Measurements from ENCODE around the gene TMEM220.
"Not testable (repeated sequence)": the region's sequence is repeated elsewhere in the genome, so short reads cannot be mapped to it uniquely, and the experiment has no call there.

TMEM220 gene

DNA sequence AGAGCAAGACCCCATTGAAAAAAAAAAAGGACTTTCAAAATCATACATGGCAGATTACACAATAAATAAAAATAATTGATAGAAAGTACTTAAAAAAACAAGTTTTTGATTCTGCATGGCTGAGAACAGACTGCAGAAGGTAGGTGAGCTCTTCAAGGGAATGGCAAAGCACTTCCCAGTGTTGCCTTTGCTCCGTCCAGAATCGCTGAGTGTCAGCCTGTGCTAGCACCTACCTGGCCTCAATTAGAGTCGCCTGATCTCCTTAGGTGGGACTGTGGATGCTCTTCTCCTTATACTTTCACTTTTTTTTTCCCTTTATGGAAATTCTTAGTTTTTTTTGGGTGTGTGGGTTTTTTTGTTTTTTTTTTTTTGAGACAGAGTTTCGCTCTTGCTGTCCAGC lies 6.0 kb upstream of the TMEM220 start:
- no peak for DNase-seq
- in situ Hi-C loops (cut with HindIII; ENCODE audit: low pct_ligation_motif_present, low pct_unique_long_range_greater_than_20kb, low sequenced_read_pairs), result no loop called here

DNA sequence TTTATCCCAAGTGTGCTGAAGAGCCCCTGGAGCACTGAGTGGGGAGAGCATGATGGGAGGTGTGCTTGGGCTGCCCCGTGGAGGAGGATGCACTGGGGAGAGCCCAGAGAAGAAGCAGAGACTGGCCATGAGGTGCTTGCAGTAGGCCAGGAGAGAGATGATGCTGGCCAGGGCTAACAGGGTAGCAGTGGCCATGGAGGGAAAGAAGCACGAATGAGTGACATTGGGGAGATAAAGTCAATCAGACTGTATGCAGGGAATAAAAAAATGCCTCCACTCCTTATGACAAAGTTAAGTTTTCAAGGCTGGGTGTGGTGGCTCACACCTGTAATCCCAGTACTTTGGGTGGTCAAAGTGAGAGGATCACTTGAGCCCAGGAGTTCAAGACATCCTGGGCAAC lies 5.4 kb upstream of the TMEM220 start:
- in situ Hi-C loops (cut with HindIII; ENCODE audit: low pct_ligation_motif_present, low pct_unique_long_range_greater_than_20kb, low sequenced_read_pairs), result no loop called here

DNA sequence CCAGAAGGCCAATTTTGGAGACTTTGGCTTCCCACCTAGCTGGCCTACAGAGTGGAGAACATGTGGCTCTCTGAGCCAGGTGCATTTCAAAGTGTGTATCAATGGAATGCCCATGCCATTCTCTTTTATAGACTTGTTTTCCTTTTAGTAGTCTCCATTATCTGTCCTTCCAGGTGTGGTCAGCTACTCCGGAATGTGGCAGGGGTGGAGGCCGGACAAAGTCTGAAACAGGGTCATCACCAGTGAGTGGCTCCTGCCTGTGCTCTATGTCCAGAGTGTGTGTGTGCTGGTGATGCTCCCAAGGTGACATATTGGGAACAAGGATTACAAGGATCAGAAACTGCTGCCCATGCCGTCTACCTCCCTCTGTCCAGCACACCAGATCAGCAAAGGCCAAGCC lies 3.8 kb upstream of the TMEM220 start:
- DNase-seq, result no peak
- in situ Hi-C loops (cut with HindIII; ENCODE audit: low pct_ligation_motif_present, low pct_unique_long_range_greater_than_20kb, low sequenced_read_pairs), result no loop called here

More for the DNA sequence above, 5.4 kb upstream of the TMEM220 start:
- DNase-seq, result no peak

DNA sequence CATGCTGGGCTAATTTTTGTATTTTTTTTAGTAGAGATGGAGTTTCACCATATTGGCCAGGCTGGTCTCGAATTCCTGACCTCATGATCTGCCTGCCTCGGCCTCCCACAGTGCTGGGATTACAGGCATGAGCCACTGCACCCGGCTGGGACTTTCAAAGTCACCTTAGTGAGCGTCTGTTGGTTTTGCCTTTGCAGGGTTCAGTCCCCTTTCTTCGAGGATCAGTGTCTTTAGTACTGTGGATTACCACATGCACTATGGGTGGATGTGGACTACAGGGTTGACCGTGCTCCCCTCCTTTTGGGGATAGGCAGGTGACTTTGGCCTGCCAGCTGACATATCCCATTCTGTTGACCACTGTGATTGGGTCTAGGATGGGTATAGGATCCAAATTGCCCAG lies 2.3 kb upstream of the TMEM220 start:
- in situ Hi-C loops (cut with HindIII; ENCODE audit: low pct_ligation_motif_present, low pct_unique_long_range_greater_than_20kb, low sequenced_read_pairs); DNase-seq: not testable (repeated sequence)

DNA sequence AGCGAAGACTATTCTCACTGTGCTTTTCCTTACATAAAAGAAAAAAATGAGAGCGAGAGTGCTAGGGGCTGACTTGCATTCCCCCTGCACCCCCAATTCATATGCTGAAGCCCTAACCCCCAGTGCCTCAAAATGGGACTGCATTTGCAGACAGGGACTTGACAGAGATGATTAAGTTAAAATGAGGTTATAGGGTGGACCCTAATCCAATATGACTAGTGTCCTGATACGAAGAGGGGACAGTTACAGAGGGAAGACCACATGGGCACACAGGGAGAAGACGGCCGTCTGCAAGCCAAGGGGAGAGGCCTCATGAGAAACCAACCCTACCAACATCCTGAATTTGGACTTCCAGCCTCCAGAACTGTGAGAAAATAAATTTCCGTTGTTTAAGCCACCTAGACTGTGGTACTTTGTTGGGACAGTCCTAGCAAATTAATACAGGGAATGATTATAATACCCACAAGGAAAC lies 1.6 kb upstream of the TMEM220 start:
- DNase-seq, result no peak
- in situ Hi-C loops (cut with HindIII; ENCODE audit: low pct_ligation_motif_present, low pct_unique_long_range_greater_than_20kb, low sequenced_read_pairs), result no loop called here

DNA sequence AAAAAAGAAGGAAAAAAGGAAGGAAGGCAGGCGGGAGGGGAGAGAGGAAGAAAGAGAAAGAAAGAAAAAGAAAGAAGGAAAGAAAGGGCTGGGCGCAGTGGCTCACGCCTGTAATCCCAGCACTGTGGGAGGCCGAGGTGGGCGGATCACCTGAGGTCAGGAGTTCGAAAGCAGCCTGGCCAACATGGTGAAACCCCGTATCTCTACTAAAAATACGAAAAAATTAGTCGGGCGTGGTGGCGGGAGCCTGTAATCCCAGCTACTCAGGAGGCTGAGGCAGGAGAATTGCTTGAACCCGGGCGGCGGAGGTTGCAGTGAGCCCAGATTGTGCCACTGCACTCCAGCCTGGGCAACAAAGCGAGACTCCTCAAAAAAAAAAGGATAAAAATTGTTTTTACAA lies 424 bp upstream of the TMEM220 start:
- in situ Hi-C loops (cut with HindIII; ENCODE audit: low pct_ligation_motif_present, low pct_unique_long_range_greater_than_20kb, low sequenced_read_pairs); DNase-seq: not testable (repeated sequence)

DNA sequence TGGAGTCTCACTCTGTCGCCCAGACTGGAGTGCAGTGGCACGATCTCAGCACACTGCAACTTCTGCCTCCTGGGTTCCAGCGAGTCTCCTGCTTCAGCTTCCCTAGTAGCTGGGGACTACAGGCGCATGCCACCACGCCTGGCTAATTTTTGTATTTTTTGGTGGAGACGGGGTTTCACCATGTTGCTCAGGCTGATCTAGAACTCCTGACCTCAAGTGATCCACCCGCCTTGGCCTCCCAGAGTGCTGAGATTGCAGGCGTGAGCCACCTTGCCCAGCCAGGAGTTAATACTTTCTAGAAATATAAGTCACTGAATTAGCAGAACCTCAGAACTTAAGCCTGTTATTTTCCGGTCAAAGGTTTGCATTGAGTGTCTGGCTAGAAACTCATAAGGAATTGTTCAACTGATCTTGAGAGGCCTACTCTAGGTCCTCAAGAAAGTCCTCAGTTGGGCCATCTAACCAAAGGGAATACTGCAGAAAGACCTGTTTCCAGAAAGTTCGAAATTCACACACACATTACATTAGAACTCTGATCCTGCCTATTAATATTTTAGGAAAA lies 1.4 kb downstream of the TMEM220 start:
- no peak for DNase-seq
- in situ Hi-C loops (cut with HindIII; ENCODE audit: low pct_ligation_motif_present, low pct_unique_long_range_greater_than_20kb, low sequenced_read_pairs), result no loop called here

DNA sequence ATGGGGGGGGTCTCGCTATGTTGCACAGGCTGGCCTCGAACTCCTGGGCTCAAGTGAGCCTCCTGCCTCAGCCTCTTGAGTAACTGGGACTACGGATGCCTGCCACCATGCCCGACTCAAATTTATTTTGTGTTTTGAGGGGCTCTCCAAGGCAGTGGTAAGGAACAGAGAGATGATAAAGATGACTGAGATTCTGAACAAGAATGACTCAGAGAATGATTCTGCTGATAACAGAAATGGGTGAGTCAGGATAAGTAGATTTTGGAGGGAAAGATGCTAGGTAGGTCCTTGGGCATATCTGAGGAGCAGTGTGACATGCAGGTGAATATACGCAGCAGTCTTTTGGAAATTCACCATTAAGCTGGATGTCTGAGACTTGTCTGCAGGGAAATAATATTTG lies 2.6 kb downstream of the TMEM220 start:
- in situ Hi-C loops (cut with HindIII; ENCODE audit: low pct_ligation_motif_present, low pct_unique_long_range_greater_than_20kb, low sequenced_read_pairs), result no loop called here
- DNase-seq, result no peak

DNA sequence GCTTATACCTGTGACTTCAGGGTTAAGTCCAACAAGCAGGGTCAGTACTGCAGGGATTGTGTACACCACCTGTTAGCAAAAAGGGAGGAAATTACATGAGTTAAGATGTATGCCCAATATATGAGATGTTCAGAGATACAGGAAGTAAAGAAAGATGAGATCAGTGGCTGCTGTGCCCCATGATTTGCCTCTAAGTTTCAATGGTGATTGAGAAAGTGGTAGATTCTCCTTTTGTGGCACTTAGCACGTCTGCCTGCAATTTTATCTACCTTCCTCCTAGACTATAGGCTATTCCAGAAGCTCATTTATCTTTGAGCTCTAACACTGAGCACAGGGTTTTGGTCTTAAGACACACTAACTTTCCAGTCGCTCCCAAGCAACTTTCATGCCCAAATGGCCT lies 3.6 kb downstream of the TMEM220 start:
- no peak for DNase-seq
- in situ Hi-C loops (cut with HindIII; ENCODE audit: low pct_ligation_motif_present, low pct_unique_long_range_greater_than_20kb, low sequenced_read_pairs), result no loop called here

DNA sequence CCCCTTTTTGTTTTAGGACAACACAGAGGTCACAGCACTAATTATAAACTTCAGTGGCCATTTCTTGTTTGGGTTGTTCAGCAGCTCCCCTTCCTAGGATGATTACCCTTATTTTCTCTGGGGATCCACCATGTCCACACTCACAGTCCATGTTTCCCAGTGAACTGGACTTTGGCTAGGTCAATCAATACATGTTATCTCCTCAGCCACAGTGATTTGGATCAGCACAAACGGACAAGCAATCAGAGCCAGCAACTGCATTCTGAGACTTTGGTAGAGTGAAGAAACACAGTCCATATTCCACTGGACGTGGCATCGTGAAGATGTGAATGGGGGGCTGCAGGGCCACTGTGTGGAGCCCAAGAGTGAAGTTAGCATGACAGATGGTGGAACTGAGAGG lies 4.6 kb downstream of the TMEM220 start:
- in situ Hi-C loops (cut with HindIII; ENCODE audit: low pct_ligation_motif_present, low pct_unique_long_range_greater_than_20kb, low sequenced_read_pairs), result no loop called here
- no peak for DNase-seq

DNA sequence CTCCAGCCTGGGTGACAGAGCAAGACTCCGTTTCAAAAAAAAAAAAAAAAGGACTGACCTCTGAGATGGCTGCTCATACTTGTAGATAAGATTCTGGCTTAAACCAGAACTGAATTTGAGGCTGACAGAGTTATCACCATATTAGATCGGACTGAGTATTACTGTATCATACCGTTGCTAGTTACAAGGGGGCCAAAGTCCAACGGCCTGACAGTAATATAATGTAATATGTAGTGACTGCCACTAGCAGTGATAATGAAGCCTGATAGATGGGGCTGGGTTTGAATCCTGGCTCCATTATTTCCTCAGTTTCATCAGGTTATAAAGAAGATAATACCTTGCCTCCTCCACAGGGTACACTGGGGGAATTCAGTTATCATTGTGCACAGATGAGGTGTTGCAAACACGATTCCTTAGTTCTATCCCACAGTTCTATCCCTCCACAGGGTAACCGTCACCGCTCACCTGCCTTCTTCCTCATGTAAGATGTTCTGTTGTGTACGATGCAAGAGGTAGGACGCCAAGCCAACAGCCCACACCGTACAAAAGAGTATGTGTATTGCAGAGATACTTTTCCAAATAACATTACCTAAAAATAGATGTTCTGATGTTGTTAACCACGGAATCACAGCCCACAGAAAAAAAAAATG lies 5.2 kb downstream of the TMEM220 start:
- DNase-seq, result no peak
- in situ Hi-C loops (cut with HindIII; ENCODE audit: low pct_ligation_motif_present, low pct_unique_long_range_greater_than_20kb, low sequenced_read_pairs), result no loop called here

DNA sequence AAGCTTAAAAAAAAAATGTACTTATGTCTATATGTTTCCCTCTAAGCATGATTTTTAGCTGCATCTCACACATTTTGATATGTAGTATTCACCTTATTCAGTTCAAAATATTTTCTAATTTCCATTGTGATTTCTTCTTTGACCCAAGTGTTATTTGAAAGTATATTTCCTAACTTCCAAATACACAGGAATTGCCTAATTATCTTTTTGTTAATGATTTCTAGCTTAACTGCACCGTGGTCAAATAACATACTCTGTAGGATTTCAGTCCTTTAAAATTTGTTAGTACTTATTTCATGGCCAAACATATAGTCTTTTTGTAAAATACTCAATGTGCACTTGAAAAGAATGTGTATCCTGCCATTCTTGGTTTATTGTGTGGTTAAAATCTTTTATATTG lies 11.3 kb downstream of the TMEM220 start:
- in situ Hi-C loops (cut with HindIII; ENCODE audit: low pct_ligation_motif_present, low pct_unique_long_range_greater_than_20kb, low sequenced_read_pairs), result no loop called here
- no peak for DNase-seq

DNA sequence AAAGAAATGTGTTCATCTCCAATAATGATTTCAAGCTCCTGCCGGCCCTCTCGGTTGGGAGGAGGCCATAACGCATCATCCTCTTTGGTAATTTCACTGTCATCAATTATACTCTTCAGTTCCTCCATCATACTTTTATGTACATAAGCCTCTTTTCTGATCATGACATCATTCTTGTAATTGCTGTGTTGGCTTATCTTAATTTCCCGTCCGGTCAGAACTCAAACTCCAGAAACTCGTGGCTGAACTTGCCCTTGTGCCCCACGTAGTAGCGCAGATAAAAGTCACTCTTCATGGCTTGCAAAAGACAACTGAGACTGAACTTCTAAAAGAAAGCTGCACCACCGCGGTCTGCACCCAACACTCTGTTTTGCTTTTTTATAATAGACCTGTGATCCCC lies 13.6 kb downstream of the TMEM220 start:
- DNase-seq, result no peak
- in situ Hi-C loops (cut with HindIII; ENCODE audit: low pct_ligation_motif_present, low pct_unique_long_range_greater_than_20kb, low sequenced_read_pairs), result no loop called here

DNA sequence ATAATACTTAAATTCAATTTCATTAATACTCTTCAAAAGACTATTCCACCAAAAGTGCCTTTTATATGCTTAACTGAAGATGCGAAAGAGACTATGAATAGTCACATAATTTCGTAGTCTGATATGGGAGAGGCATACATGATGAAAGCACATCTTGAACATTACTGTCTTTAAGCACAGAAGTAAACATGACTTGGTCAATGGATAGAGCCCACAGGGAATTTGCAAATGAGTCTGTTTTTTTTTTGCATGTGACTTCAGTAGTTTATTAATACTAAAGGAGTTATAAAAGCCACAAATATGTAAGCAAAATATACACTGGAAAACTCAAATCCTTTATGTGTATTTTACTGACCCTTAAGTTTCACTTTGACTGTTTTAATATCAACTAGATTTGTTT lies 16.5 kb downstream of the TMEM220 start:
- no peak for DNase-seq
- in situ Hi-C loops (cut with HindIII; ENCODE audit: low pct_ligation_motif_present, low pct_unique_long_range_greater_than_20kb, low sequenced_read_pairs), result no loop called here

DNA sequence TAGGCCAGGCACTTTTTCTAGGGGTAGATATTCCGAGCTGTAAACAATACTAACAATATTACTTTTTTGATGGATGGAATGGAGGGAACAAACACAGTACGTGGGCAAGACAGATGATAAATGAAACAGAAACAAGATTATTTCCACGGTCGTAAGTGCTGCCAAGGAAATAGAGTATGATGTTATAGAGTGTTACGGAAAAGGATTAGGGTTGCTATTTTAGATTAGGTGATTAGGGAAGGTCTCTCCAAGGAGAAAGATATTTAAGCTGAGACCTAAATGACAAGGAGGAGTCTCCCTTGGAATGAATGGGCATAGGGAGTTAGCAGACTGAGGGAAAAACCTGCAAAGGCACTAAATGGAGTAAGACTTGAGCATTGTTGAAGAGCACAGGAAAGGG lies 24.1 kb downstream of the TMEM220 start:
- DNase-seq, result no peak
- in situ Hi-C loops (cut with HindIII; ENCODE audit: low pct_ligation_motif_present, low pct_unique_long_range_greater_than_20kb, low sequenced_read_pairs), result no loop called here

DNA sequence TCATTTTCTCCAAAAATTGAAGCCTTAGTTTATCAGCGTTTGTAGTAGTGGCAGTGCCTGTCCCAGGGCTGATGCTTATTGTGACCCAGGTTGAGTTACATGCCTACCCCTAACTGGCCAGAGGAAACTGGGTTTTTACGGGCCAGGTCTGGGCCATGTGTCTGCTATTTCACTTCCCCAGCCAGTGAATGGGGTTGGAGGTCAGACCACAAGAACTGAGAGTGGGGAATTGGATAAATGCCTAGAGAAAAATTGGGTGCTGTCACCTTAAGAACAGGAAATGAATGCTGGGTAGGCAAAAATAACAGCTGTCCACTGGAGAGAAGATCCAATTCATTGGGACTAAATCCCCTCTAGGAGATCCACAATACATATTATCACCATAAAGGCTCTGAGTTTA lies 27.2 kb downstream of the TMEM220 start:
- in situ Hi-C loops (cut with HindIII; ENCODE audit: low pct_ligation_motif_present, low pct_unique_long_range_greater_than_20kb, low sequenced_read_pairs), result no loop called here
- DNase-seq, result peak; percentile 6

DNA sequence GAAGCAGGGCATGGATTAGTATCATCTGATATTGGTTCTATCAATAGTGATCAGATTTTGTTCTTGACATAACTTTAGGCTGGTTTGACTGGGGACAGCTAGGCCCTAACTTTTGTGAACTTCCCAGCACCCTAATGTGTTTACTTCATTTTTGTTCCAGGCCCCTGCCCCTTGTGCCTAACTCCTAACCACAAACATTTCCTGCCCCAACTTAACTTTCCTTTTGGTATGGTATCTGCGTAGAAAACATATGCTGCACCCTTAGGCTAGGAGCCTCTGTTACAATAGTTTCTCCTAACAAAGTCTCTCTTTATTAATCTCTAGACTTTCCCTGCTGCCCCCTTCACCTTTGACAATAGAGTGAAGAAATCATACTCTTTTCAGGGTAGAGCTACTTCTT lies 30.0 kb downstream of the TMEM220 start:
- DNase-seq, result no peak
- in situ Hi-C loops (cut with HindIII; ENCODE audit: low pct_ligation_motif_present, low pct_unique_long_range_greater_than_20kb, low sequenced_read_pairs), result no loop called here

DNA sequence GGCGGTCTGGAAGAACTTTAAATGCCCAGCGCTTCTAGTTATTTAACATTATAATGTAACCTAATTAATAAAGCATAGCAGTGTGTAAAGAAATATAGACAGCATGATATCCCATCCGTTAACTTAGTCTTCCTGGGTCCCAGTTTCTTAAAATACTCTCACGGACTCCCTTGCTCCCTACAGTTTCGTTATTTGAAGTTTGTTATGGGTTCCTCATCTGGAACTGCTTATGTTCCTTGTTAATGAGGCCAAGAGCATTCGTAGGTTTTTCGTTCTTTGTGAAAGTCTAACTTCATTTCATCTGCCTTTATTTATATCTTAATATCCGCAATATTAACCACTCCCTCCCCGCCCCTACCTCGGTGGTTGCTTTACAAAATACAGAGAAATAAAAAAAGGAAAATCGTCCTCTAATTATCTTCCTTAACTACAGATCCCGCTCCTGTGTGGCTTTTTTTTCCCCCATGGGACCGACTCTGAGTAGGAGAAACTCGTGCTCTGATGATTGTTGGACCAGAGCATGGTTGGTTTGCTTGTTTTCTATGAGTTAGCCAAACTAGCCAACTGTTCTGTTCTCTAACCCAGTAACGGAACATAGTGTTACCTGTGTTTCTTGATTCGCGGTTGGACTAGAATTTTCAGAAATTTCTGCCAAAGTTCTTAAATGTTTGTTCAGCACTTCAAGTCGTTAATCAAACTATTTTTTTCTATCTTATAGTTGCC lies 31.6 kb downstream of the TMEM220 start:
- DNase-seq, result peak; percentile 19
- in situ Hi-C loops (cut with HindIII; ENCODE audit: low pct_ligation_motif_present, low pct_unique_long_range_greater_than_20kb, low sequenced_read_pairs), result no loop called here

DNA sequence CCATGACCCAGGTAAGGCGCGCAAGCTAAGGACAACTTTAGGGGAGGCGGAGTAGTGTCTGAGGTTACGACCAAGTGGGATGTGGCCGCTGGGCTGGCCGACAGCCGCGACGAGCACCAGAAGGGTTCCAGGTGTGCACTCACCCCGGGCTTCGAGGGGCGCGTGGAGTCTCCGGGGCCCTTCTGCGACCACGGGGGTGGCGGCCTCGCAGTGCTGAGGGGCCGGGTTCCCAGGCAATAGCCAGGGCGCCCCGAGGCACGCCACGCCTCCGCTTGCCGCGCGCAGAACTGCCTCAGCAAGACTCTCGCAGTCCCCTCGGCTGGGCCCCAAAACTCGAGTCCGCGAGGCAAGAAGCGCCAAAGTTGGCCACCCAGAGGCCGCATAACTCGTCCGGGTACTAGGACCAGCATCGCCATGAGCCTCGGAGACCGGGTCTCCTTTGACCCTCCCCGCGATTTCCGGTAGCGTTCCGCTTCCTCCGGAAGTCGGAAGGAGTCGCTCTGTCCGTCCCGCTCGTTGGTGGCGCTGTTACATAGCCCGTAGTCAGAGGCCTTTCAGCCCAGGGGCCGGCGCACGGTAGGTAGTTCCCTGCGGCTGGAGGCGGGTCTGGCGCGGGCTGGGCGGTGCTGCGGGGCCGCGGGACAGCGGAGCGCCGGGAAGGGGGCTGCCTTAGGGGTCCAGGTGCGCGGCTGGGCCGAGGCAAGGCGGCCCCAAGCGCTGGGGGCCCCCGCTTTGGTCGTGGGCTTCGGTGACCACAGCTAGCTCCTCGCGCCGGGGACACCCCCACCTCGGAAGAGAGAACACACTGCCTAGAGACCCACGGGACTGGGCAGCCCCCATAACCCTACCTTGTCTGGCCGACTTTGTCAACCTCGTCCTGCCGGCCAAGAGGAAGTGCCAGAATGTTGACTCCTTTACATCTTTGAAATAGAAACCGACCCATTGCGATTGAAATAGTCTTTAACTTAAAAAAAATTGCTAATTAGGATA lies 32.4 kb downstream of the TMEM220 start, which contains the start of the genes ADPRM and SCO1:
TSS of gene ADPRM (plus strand) at position 503 of the 990 bp plus-strand sequence. CDS start 7,333 bp downstream, outside the sequence.
TSS of gene SCO1 (minus strand) at position 442 of the 990 bp plus-strand sequence. CDS start at position 416, 26 bp downstream.
- DNase-seq, result peak; percentile 95
- in situ Hi-C loops (cut with HindIII; ENCODE audit: low pct_ligation_motif_present, low pct_unique_long_range_greater_than_20kb, low sequenced_read_pairs), result no loop called here

Data from ACHN (cell line).